HG02852 (cell line): ENCODE measurements around the gene CERKL.

ENCODE experiments used
- ATAC-seq: cut with Tn5 transposase; IDR thresholded peaks from one replicate; pipeline ENCODE4 v1.9.1; 2021; ENCODE audit warnings: mild to moderate bottlenecking, moderate library complexity; ENCODE audit not compliant: unreplicated experiment

CERKL gene

DNA sequence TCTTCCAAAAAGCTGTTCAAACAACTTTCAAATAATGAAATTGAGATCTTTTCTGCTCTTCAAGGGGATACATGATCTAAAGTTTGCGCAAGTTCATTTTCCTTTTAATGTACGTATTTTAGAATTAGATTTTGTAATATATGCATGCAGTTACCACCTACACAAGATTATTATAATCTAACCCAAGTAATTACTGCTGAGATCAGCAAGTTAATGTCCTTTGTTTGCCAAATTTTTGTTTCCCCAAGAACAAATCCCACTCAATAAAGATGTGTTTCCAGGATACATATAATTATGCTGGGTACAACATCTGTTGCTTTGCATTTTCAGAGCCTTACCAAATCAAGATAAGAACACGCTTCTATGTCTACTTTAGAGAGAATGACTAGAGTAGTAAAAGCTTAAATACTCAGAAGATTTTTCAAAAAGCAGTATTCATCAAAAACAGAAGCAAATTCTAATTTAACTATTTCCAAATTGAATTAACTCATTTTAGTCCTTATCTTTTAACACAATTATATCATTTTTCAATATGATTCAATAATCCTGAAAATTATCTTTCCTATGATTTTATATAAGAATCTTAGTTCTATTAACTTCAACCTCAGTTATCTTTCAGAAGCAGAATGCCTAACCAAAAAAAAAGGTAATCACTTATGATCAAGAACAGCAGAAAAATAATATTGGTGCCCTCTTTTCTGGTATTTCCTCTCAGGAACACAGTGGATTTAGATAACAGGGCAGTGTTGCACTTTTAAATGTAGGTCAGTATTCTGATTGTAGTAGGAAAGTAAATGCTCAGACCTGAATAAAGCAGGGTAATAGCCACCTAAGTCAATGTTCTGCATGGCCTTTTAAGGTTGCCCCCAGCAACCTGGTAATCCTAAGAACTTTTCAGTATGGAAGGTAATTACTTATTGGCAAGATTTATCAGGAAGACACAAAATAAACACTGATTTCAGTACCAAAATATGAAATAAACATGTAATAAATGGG, 28.0 kb downstream of the CERKL start:
- no peak for ATAC-seq

DNA sequence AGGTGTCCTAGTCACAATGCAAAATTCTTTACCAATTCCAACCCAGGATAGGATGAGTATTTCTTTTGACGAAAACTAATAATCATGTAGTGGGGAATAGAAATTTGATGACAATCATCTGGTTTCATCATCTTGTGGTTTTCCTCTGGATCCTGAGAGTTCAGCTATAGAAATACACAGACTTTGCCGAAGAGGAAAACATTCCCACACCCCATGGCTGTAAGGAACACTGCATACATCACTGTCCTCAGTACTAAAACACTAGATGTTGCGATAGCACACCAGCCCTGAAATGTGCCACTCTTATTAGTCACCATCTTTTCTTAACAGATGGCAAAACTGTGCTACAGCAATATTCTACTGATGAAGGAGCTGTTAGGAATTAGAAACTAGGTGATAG, 29.4 kb downstream of the CERKL start:
- no peak for ATAC-seq

DNA sequence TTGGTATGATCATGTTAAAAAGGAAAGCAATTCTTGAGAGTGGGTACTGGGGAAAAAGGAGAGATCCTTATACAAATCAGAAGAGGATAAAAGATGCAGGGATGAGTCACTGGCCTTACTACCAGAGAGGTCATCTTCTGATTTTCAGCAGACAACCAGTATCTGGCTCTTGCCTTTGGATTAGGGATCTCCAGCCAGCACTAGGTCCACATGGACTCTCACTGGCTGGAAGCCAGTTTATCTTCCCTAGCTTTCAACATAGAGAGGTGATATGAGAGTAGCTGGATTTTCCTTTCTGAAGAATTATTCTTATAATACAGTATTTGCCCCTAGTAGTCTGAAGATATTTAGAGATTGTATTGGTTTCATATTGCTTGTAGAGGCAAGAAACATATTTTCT, 30.2 kb downstream of the CERKL start:
- no peak for ATAC-seq

DNA sequence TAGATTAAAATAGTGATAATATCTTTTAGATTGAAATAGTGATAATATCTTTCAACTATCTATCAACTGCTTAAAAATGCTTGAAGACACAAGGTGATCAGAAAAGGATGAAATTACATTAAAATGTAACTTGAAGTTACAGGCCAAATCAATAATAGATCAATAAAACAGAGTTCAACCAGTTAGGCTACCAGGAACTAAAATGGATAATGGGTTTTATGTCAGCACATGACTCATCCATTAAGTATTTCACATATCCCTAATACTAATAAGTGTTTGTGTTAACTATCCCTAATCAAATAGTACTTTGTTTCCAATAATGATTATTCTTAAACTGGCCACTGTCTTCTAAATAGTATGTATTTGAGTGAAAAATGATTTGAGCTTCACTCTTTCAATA, 33.7 kb downstream of the CERKL start:
- no peak for ATAC-seq

DNA sequence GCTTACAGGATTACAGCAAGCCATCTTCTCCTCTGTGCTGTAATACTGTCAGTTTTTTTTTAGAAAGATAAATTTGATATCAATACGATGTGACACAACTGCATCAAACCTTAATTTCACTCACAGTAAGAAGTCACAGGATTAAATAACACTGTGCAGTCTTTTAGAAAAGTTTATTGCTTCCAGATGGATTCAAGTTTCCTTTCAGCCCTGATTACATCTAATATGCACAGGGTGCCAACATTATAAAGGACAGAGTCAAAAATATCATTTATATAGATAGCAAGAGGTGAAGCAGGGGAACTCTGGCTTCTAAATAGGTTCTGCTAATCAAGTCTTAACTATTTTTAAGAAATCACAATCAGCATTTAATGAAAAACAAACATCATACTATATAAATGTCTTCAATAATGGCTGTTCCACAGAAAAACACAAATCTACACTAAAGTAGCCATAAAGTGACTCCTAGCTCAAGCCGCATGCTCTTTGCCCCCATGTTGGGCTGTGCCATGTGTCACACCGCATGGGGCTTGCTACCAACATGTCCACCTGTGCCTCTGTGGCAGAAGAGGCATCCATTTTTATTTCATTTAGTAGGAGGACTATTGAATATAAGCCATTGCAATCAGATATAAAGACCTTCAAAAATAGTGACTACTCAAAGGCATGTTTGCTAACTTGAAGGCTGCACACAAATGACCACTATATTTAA, 35.0 kb downstream of the CERKL start:
- ATAC-seq: no peak

DNA sequence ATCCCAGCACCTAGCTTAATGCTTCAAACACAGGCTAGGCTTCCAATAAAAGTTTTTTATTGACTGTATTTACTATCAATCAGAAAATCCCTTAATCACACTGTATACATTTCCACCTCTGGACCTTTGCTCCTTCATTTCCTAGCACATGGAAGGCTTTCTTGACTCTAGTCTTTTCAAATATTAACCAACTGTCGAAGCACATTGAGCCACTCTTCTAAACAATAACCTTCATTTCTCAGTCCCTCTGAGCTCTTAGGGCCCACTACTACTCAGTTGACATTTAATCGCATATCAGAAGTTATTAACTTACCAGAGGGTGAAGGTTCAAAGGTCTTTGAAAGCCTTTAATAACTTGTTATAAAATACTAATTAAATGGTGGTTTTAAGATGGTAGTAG, 37.4 kb downstream of the CERKL start:
- no peak for ATAC-seq

DNA sequence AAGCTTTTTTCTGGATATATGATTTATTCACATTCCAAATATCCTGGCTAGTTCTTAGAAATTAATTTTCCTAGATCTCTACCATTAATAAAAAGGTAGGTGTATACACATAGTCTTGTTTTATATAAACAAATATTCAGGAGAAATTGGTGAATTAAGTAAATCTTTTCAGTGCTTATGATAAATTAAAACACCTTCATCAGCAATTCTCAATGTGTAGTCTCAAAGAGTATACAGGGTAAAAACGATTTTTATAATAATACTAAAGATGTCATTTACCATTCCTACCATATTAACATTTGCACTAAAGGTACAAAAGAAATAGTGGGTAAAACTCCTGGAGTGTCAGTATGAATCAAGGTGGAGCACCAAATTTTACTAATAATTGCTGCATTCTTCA, 40.2 kb downstream of the CERKL start:
- ATAC-seq: no peak

DNA sequence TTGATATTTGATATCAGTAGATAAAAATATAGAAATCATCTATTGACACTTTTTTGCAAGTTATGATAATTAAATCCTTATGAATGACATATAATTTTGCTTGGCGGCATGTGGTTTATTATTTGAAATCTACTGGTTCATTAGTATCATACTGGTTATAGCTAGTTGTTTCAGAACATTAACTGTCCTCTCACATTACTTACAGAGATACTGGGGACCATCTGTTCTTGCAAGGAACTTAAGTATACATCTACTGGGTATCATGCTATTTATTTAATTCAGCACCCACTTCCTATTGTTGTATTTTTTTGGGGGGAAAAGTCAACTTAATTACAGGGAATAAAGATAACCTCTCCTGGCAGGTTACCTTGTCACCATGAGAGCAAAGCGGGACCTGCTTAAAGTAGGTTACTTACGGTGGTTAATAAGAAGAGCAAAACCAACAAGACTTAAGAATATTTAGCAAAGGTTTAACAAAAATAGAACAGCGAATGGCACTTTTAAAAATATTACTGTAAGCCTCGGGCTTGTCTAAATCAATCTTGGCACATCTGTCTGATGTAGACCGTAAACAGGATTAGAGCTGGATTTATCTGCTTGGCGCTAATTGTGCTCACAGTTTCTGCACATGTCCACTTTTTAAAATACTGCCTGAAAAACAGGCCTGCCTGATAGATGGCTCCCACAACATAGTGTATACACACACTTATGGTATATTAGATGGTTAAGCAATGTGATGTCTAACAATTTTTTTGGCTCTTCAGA, 41.8 kb downstream of the CERKL start:
- no peak for ATAC-seq

DNA sequence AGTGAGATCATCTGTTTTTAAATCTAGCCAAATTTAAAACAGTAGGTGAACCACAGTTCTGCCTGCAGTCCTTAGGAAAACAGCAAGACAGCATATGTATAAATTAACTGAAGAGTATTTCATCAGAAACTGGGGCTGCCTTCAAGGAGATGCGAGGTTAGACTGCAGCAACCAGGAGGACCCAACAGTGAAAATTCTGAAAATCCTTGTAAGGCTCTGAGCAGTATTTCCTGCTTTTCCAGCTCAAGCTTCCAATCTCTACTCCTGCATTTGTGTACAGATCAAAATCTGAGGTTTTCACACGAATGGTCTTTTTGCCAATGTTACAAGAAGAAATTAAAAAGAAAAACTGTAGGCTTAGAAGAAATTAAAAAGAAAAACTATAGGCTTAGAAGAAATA, 43.7 kb downstream of the CERKL start:
- ATAC-seq: no peak

DNA sequence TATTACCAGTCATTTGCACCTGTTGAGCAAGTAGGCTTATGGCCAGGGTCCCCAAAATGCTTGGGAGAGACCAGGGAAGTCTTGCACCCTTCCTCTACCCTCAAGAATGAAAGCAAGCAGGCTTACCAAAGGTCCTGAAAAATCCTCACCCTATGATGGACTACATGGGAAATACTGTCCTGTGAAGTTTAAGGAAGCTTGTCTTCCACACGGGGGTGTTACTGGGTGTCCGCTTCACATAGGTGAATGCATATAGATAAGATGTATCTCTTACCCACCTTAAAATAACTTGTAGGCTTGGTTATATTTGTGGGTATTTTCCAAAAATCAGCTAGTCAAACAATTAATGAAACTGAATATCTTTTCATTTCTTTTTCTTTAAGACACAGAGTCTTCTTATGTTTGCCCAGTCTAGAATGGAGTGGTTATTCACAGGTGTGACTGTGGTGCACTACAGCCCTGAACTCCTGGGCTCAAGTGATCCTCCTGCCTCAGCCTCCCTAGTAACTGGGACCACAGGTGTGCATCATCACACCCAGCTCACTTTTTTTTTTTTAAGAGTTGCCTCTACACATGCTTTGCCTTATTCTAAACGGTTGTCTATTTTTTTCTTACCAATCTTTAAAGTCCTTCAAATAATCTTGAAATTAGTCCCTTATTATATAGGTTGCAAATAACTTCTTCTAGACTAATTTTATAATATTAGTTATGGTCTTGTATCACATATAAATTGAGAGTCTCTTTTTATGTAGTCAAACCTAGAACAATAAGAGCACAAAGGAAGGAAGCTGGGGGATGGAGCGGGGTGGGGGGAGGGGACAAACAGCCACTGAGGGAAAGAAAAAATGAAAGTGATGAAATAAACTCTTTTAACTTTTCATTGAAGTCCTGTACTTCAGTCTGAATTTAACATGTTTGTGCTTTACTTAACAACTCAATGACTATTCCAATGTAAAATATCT, 49.0 kb downstream of the CERKL start:
- no peak for ATAC-seq

DNA sequence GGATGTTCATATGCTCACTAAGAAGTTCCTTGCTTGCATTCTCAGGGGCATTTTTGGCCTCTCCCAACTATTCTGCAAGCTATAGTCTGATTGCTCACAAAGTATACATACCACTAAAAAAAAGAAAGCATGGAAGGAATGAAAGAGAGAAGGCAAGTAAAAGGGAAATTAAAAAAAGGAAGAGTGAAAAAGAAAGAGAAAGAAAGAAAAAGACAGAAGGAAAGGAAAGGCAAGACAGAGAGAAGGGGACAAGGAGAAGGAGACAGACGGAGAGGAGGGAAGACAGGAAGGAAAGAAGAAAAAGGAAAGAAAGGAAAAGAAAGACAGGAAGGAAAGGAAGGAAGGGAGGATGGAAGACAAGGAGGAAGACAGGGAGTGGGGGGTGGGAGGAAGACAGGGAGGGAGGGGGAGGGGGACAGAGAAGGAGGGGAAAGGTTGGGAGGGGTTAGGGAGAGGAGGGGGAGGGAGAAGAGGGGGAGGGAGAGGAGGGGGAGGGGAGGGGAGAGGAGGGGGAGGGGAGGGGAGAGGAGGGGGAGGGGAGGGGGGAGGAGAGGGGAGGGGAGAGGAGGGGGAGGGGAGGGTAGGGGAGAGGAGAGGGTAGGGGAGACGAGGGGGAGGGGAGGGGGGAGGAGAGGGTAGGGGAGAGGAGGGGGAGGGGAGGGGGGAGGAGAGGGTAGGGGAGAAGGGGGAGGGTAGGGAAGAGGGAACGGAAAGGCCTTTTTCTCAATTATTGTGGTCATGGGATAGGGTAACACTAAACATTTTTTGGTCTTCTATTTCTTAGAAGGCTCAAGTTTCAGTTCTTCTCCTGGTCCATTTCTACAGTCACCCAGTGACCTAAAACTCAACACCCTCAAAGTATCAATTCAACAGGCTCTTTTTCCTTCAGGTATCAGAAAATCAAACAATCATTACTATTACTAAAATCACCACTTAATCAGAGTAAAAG, 50.7 kb downstream of the CERKL start:
- ATAC-seq: no peak

DNA sequence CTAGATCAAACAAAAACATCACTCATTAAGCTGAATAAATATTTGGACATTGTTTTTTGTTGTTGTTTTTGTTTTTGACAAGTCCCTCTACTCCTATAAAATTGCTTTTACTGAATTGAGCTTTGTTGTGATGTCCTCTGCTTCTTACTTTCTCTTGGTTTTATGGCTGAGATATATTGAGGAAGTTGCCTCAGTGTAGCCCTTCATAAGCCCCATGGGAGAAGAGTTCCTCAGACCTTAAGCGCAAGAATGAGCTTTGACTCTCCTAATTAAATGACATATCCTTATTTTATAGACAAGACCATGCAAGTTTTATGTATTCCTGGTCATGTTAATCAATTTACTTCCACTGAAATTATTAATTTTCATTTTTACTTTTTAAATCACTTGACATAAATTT, 54.9 kb downstream of the CERKL start:
- no peak for ATAC-seq

DNA sequence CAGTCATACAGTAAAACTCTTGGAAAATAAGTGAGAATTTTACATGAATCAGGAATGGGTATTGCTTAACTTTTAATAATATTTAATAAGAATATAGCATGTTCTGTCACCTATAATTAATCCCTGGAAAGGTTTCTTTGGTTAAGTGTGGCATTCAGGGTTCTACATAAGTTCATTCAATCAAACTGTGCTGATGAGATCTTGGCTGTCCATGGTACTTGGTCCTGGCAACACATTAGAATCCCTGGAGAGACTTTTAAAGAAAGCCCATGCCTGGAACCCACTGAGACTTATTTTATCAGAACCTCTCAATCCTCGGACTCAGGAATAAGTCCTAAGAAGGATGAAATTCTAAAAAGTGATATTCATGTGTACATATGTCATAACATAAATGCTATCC, 60.3 kb downstream of the CERKL start:
- no peak for ATAC-seq

DNA sequence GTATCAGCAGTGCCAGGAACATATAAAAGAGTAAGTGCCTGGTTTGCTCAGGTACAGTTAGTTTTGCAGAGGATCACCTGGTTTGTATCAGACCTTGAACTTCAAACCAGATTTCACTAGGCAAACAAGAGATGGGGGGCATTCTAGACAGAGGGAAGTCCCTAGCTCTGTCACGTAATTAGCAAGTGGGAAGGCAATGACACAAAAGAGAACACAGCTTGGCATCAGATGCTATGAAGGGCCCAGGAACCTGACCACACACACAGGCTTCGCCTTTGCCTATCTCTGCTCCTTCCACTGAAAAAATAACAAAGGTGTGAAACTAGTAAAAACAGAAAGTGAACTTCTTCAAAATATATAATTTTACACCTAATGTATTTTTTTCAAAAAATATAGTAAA, 62.6 kb downstream of the CERKL start:
- no peak for ATAC-seq

DNA sequence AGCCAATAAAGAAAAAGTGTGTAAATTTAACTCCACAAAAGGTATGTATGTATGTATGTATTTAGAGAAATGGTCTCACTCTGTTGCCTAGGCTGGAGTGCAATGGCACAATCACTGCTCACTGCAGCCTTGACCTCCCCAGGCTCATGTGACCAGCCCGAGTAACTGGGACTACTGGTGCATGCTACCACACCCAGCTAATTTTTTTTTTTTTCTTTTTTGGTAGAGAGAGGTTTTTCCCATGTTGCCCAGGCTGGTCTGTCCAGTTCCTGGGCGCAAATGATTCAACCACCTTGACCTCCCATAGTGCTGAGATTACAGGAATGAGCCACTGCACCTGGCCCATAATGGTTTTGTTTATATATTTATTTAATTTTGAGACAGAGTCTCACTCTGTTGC, 67.1 kb downstream of the CERKL start:
- ATAC-seq: no peak

DNA sequence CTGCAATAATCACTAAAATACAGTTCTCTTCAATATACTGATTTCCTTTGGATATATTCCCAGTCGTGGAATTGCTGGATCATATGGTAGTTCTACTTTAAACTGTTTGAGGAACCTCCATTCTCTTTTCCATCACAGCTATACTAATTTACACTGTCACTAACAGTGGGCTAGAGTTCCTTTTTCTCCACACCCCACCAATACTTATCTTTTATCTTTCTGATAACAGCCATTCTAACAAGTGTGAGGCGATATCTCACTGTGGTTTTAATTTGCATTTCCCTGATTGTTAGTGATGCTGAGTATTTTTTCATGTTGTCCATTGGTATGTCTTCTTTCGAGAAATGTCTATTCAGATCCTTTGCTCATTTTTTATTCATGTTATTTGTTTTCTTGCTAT, 68.4 kb downstream of the CERKL start:
- no peak for ATAC-seq

DNA sequence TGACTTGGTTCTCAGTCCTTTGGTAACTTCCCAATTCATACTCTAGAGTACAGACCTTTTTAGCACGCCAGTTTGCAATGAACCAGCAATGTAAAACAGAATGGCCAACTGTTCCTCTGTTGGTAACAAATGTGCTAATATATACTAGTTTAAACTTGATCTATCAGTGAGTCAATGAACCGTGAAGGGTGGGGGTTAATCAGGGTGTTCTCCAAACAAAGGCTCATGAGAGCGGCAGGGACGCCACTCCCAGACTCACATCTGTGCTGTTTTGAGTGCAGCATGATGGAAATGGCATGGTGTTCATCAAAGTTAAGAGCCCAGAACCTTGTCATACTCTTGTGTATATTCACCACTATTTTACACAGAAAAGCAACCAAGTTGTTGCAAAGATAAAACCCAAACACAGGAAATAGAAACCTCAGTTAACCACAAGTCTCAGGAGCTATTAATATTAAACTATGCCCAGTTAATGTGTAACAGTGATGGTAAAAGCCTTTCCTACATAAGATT, 70.3 kb downstream of the CERKL start:
- peak; percentile 90 for ATAC-seq

DNA sequence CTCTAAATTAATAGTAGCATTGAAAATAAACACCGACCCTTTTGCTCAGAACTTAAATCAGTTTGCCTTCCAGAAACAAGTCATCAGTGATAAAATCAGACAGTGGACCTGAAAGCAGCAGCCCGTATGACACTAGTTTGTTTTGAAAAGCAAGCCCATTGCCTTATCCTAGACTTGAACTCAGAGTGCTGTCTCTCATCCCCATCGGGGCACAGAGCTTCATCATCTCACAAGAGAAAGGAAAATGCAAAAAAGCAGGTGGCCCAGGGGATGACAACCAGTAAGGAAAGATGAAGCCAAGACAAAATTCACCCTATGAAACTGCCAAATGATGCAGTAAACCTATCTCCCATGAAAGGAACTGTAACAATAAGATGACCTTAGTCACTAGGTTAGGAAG, 71.2 kb downstream of the CERKL start:
- ATAC-seq: no peak

DNA sequence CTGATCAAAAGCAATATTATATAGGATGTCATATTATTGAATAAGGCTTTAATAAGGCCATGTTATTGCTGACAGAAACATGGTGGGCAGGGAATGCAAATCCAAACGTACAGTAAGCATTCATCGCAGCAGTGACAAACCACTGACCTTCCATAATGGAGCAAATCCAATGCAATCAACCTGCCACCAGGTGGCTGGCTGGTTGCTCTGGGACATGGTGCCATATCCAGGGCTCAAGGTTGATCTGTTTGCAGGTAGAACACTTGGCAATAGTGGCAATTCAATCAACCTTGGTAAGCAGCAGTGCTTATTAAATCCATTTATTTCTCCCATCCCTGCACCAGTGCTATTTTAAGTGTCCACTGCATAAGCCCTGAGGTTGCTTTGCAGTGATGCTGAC, 75.4 kb downstream of the CERKL start:
- ATAC-seq: no peak
